H1 (cell line): ENCODE results near the gene NDUFA8. TPM values are rescaled to one million over a fixed set of nuclear protein-coding genes. Genes with fewer than 3 reads are reported as not detected.

Experiments
- CTCF ChIA-PET: fragments of 300-600 bp; sonication (Branson Sonifier 250); formaldehyde crosslinking; loops from one replicate; lab custom pipeline; 2021; ENCODE audit not compliant: partially characterized antibody; lab: Charles Lee
- POLR2A ChIA-PET: fragments of 300-600 bp; sonication (Branson Sonifier 250); formaldehyde crosslinking; loops from one replicate; lab custom pipeline; 2021; ENCODE audit warnings: inconsistent platforms; ENCODE audit not compliant: partially characterized antibody; lab: Charles Lee
- DNase-seq, 2 experiments: peaks; one replicate each; pipeline versions ENCODE4 v3.0.0 to v3.0.0-alpha.2; 2010 to 2022; ENCODE audit warnings: low spot score in 2 of 2, low read depth in 1 of 2, mixed read lengths in 1 of 2
- FAIRE-seq: peaks from 2 replicates; lab custom pipeline; 2011; peaks lifted over from hg19 to GRCh38; lab: Jason Lieb, UNC
- H2AFZ ChIP-seq: 2 replicates; pipeline ENCODE4 v1.8.1; 2012; ENCODE audit warnings: low read length, inconsistent platforms
- H2AK5ac ChIP-seq: 2 replicates; pipeline ENCODE4 v1.6.1; 2013; ENCODE audit warnings: low read depth, low read length
- H2BK120ac ChIP-seq: replicated peaks from 2 replicates; pipeline ENCODE3; 2013; ENCODE audit warnings: low read depth, low read length, inconsistent platforms
- H2BK12ac ChIP-seq: 2 replicates; pipeline ENCODE4 v1.6.1; 2013; ENCODE audit warnings: low read depth, low read length
- H2BK15ac ChIP-seq: 2 replicates; pipeline ENCODE4 v1.6.1; 2013; ENCODE audit warnings: low read length
- H2BK20ac ChIP-seq: 2 replicates; pipeline ENCODE4 v1.6.1; 2013; ENCODE audit warnings: low read length
- H2BK5ac ChIP-seq: 2 replicates; pipeline ENCODE4 v1.6.1; 2013; ENCODE audit warnings: low read depth, low read length
- H3K14ac ChIP-seq: 2 replicates; pipeline ENCODE4 v1.6.1; 2013; ENCODE audit warnings: inconsistent platforms; ENCODE audit not compliant: insufficient read length
- H3K18ac ChIP-seq: 2 replicates; pipeline ENCODE4 v1.6.1; 2013; ENCODE audit warnings: low read length; ENCODE audit errors: extremely low read depth
- H3K23ac ChIP-seq: 2 replicates; pipeline ENCODE4 v1.6.1; 2013; ENCODE audit warnings: inconsistent platforms; ENCODE audit not compliant: insufficient read length
- H3K23me2 ChIP-seq: 2 replicates; pipeline ENCODE4 v1.6.1; 2013; ENCODE audit warnings: low read depth, low read length
- H3K27ac ChIP-seq: 2 replicates; pipeline ENCODE4 v1.6.1; 2011; ENCODE audit warnings: low read depth, low read length, inconsistent platforms
- H3K27me3 ChIP-seq, 4 experiments: replicated peaks in 1 of 4; 1 replicate in 1 of 4; 2 replicates in 3 of 4; pipeline versions ENCODE4 v1.6.1 to v1.8.1; 2011 to 2013; ENCODE audit warnings: low read length in 3 of 4, mild to moderate bottlenecking in 3 of 4, inconsistent platforms in 2 of 4, mixed read lengths in 2 of 4, moderate library complexity in 1 of 4; ENCODE audit not compliant: control insufficient read depth in 3 of 4, insufficient read depth in 3 of 4; ENCODE audit errors: extremely low read depth in 1 of 4
- H3K36me3 ChIP-seq, 4 experiments: 2 replicates each; pipeline versions ENCODE4 v1.6.1 to v1.8.1; 2011 to 2013; ENCODE audit warnings: mild to moderate bottlenecking in 4 of 4, low read length in 3 of 4, moderate library complexity in 2 of 4, control low read depth in 1 of 4, inconsistent platforms in 1 of 4; ENCODE audit not compliant: insufficient read depth in 4 of 4, control insufficient read depth in 2 of 4
- H3K4ac ChIP-seq: replicated peaks from 2 replicates; pipeline ENCODE3; 2013; ENCODE audit warnings: low read length, low read depth, mixed read lengths, inconsistent platforms; ENCODE audit not compliant: insufficient read length
- H3K4me1 ChIP-seq, 4 experiments: replicated peaks in 1 of 4; 1 replicate in 1 of 4; 2 replicates in 3 of 4; pipeline versions ENCODE4 v1.6.1 to v1.8.1; 2011 to 2013; ENCODE audit warnings: low read length in 3 of 4, inconsistent platforms in 2 of 4, mixed read lengths in 1 of 4; ENCODE audit not compliant: insufficient read depth in 4 of 4, control insufficient read depth in 3 of 4
- H3K4me2 ChIP-seq, 2 experiments: 2 replicates each; pipeline versions ENCODE4 v1.6.1 to v1.8.1; 2011 to 2013; ENCODE audit warnings: low read depth in 2 of 2, low read length in 2 of 2, control low read depth in 1 of 2, inconsistent platforms in 1 of 2, mild to moderate bottlenecking in 1 of 2; ENCODE audit not compliant: insufficient read depth in 1 of 2
- H3K4me3 ChIP-seq, 4 experiments: fragments of 200-600, 300-600 bp in 1 of 4; sonication (generic), shearing (Covaris generic), sonication (Bioruptor Twin) in 1 of 4; 2 replicates each; pipeline versions ENCODE4 v1.5.1 to v1.8.1; 2011 to 2016; ENCODE audit warnings: low read length in 4 of 4, low read depth in 3 of 4, control low read depth in 2 of 4, inconsistent platforms in 2 of 4, mild to moderate bottlenecking in 2 of 4, mixed read lengths in 1 of 4, moderate library complexity in 1 of 4; ENCODE audit not compliant: insufficient read depth in 2 of 4; ENCODE audit errors: extremely low read depth in 1 of 4
- H3K56ac ChIP-seq: replicated peaks from 2 replicates; pipeline ENCODE3; 2013; ENCODE audit warnings: low read depth, mild to moderate bottlenecking, mixed read lengths, low read length, inconsistent platforms; ENCODE audit not compliant: insufficient read length
- H3K79me1 ChIP-seq: 2 replicates; pipeline ENCODE4 v1.6.1; 2013; ENCODE audit warnings: low read depth, low read length, control low read depth
- H3K79me2 ChIP-seq, 2 experiments: 2 replicates each; pipeline versions ENCODE4 v1.6.1 to v1.8.1; 2012 to 2013; ENCODE audit warnings: low read length in 2 of 2, mild to moderate bottlenecking in 2 of 2, inconsistent platforms in 1 of 2; ENCODE audit not compliant: insufficient read depth in 2 of 2, control insufficient read depth in 1 of 2
- H3K9ac ChIP-seq, 4 experiments: replicated peaks in 1 of 4; 1 replicate in 1 of 4; 2 replicates in 3 of 4; pipeline versions ENCODE4 v1.6.1 to v1.8.1; 2011 to 2013; ENCODE audit warnings: low read depth in 3 of 4, low read length in 3 of 4, control low read depth in 2 of 4, mild to moderate bottlenecking in 2 of 4, moderate library complexity in 2 of 4, inconsistent platforms in 1 of 4; ENCODE audit errors: extremely low read depth in 1 of 4
- H3K9me3 ChIP-seq, 2 experiments: 2 replicates each; pipeline versions ENCODE4 v1.6.1 to v1.8.1; 2012 to 2013; ENCODE audit warnings: mild to moderate bottlenecking in 2 of 2, moderate library complexity in 2 of 2, control low read depth in 1 of 2, inconsistent platforms in 1 of 2, low read depth in 1 of 2, low read length in 1 of 2, mixed read lengths in 1 of 2; ENCODE audit not compliant: insufficient read depth in 2 of 2
- H4K20me1 ChIP-seq, 2 experiments: replicated peaks in 1 of 2; 2 replicates each; pipeline versions ENCODE3 to v1.8.1; 2011 to 2013; ENCODE audit warnings: inconsistent platforms in 2 of 2, low read length in 2 of 2, mild to moderate bottlenecking in 1 of 2; ENCODE audit not compliant: insufficient read depth in 2 of 2, control insufficient read depth in 1 of 2
- H4K5ac ChIP-seq: 2 replicates; pipeline ENCODE4 v1.6.1; 2013; ENCODE audit warnings: low read length, low read depth, mixed read lengths, inconsistent platforms; ENCODE audit not compliant: insufficient read length
- H4K8ac ChIP-seq: 2 replicates; pipeline ENCODE4 v1.8.0; 2013; ENCODE audit warnings: mild to moderate bottlenecking, moderate library complexity, low read length, inconsistent platforms; ENCODE audit not compliant: insufficient read depth; ENCODE audit errors: extremely low read depth
- H4K91ac ChIP-seq: replicated peaks from 2 replicates; pipeline ENCODE3; 2013; ENCODE audit warnings: low read length, mixed read lengths, inconsistent platforms; ENCODE audit not compliant: insufficient read length
- ASH2L ChIP-seq: fragments of 200-600, 300-600 bp; sonication (generic); IDR thresholded peaks from one replicate; pipeline ENCODE4 v1.7.1; 2017; ENCODE audit warnings: low read length
- BRCA1 ChIP-seq: IDR thresholded peaks from 2 replicates; pipeline ENCODE4 v1.6.1; 2012; ENCODE audit warnings: low read depth, low read length, improper control_type of control experiment
- CEBPB ChIP-seq: IDR thresholded peaks from 2 replicates; pipeline ENCODE4 v1.6.1; 2012; ENCODE audit warnings: low read depth, low read length
- CHD1 ChIP-seq: IDR thresholded peaks from 2 replicates; pipeline ENCODE4 v1.6.1; 2012; ENCODE audit warnings: low read depth, low read length, improper control_type of control experiment
- CTBP2 ChIP-seq: IDR thresholded peaks from 2 replicates; pipeline ENCODE4 v1.7.0; 2011; ENCODE audit warnings: borderline replicate concordance, mild to moderate bottlenecking, moderate library complexity, mixed read lengths, low read length; ENCODE audit not compliant: insufficient read depth, insufficient read length
- HDAC6 ChIP-seq: IDR thresholded peaks from one replicate; pipeline ENCODE4 v1.7.1; 2012; ENCODE audit warnings: low read depth, mild to moderate bottlenecking, inconsistent platforms, low read length, moderate library complexity
- KDM1A ChIP-seq: fragments of 200-600, 300-600 bp; sonication (generic); IDR thresholded peaks from 2 replicates; pipeline ENCODE4 v1.7.1; 2016; ENCODE audit warnings: mild to moderate bottlenecking, low read length, borderline replicate concordance
- PHF8 ChIP-seq: fragments of 200-600 bp; sonication (generic); conservative IDR thresholded peaks from 2 replicates; pipeline ENCODE4 v1.7.1; 2012; ENCODE audit warnings: low read depth, mild to moderate bottlenecking, inconsistent platforms, low read length, moderate library complexity
- POU5F1 ChIP-seq: IDR thresholded peaks from 2 replicates; pipeline ENCODE4 v1.6.1; 2011; ENCODE audit warnings: low read depth, mild to moderate bottlenecking, low read length, moderate library complexity
- SP2 ChIP-seq: IDR thresholded peaks from 2 replicates; pipeline ENCODE4 v1.6.1; 2012; ENCODE audit warnings: mild to moderate bottlenecking, low read length, inconsistent platforms
- TBP ChIP-seq: IDR thresholded peaks from 2 replicates; pipeline ENCODE4 v1.6.1; 2011; ENCODE audit warnings: low read depth, low read length, improper control_type of control experiment
- WGBS, 2 experiments: shearing (Covaris generic) in 1 of 2; methylation state at CpG; one replicate each; pipeline versions ENCODE4 v1.1.6 to v1.1.7; 2013 to 2015; ENCODE audit warnings: low lambda C conversion rate in 2 of 2, mixed read lengths in 2 of 2, inconsistent platforms in 1 of 2, low coverage in 1 of 2, missing lambda C conversion rate in 1 of 2; ENCODE audit not compliant: insufficient replicate concordance in 2 of 2, insufficient coverage in 1 of 2, insufficient read length in 1 of 2; ENCODE audit errors: extremely low coverage in 1 of 2, missing lambda C conversion rate in 1 of 2; 5-methylcytosine and 5-hydroxymethylcytosine counted together
- polyA plus RNA-seq, 7 experiments: library from polyadenylated mRNA; depleted of rRNA in 3 of 7; stranded (reverse) in 5 of 7; unstranded in 2 of 7; fragments of >200 nt in 5 of 7; fragments of 200-250 nt in 2 of 7; gene quantifications; 1 replicate in 5 of 7; 2 replicates in 1 of 7; 4 replicates in 1 of 7; pipeline versions ENCODE4 v1.2.1 to v1.2.3, GENCODE V29; 2011 to 2013; ENCODE audit warnings: missing spikeins in 2 of 7, mixed read lengths in 2 of 7
- total RNA-seq: library from RNA; stranded (reverse); fragmentation: NEBNext Ultra II Directional; extraction: Animal tissue kit (Norgen Biotek cat#: 25700); gene quantifications from 2 replicates; pipeline ENCODE4 v1.2.1, GENCODE V29; 2021
- TF ChIP-seq, protein P1 (sequence below): IDR thresholded peaks from 2 replicates; pipeline ENCODE4 v1.6.1; 2012; ENCODE audit warnings: inconsistent platforms
- TF ChIP-seq, protein P2 (sequence below): IDR thresholded peaks from 2 replicates; pipeline ENCODE4 v1.6.1; 2012; ENCODE audit warnings: low read length, inconsistent platforms

NDUFA8 gene
- total and polyA plus RNA-seq, 2 of the 8 experiments (the other 6 are each of a cell fraction or from before 2014, with no cell fraction given) = 61.0 to 73.8 TPM

DNA sequence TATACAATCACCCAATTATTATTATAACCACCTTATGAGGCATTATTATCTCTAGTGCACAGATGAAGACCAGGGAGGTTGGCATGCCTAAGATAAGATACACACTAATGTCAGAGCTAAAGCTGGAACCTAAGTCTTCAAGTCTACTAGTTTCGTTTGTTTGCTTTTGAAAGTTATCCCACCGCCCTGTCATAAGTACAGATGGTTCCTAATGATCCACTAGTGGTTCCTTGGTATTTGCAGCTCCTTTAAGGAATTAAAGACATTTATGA is 14.1 kb downstream of the NDUFA8 start:
- Histone ChIP-seq H2BK120ac (no peak overlapping the region), H3K79me2 (no peaks in the 10 kb centered on the region), H3K4ac (no peak overlapping the region), H2AFZ (no peak overlapping the region), H2BK5ac (no peak overlapping the region), H3K36me3 (peaks cover 4 to 41% (median 14%) of the 10 kb centered on the region in 4 experiments; a peak in 7 of 8 replicates), H3K27me3 (no peaks in the 10 kb centered on the region), H3K27ac (no peak overlapping the region), H2AK5ac (no peak overlapping the region), H4K8ac (no peak overlapping the region), H3K14ac (no peak overlapping the region), H2BK12ac (no peak overlapping the region), H4K20me1 (peaks cover 0 to 2% of the 10 kb centered on the region in 2 experiments), H3K9me3 (no peaks in the 10 kb centered on the region), H3K18ac (no peak overlapping the region), H3K23ac (no peak overlapping the region), H3K4me1 (no peaks in the 10 kb centered on the region), H3K23me2 (no peaks in the 10 kb centered on the region), H3K9ac (no peak overlapping the region), H3K79me1 (no peaks in the 10 kb centered on the region; the same call in 1 of the 2 replicates), H3K4me3 (no peak overlapping the region), H4K91ac (no peak overlapping the region), H4K5ac (no peak overlapping the region), H3K4me2 (no peak overlapping the region), H2BK15ac (no peak overlapping the region), H3K56ac (no peak overlapping the region), H2BK20ac (no peak overlapping the region)
- DNase-seq (no peak), FAIRE-seq (no peak)
- 100% methylated on average over 2 of the region's 2 CpGs; no CpG with 5 or more reads in 1 of the 2 experiments for WGBS, 2 experiments
- POLR2A ChIA-PET = interaction anchor here (2.5 kb wide), 1 partner anchor 14 kb away, joined by 9 read pairs; the partner anchor contains the start of genes MORN5 and NDUFA8
- CTCF ChIA-PET = interaction anchor here (0.6 to 7.6 kb wide), 23 partner anchors 9 to 205 kb away, joined by 3 to 78 read pairs (median 5); partner anchors contain the start of genes MORN5 and NDUFA8
- no peak for TF ChIP-seq KDM1A
- TF ChIP-seq CEBPB = no peak
- TF ChIP-seq PHF8 = no peak
- TF ChIP-seq SP2 = no peak
- TF ChIP-seq, protein P1, sequence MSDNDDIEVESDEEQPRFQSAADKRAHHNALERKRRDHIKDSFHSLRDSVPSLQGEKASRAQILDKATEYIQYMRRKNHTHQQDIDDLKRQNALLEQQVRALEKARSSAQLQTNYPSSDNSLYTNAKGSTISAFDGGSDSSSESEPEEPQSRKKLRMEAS = no peak
- TF ChIP-seq, protein P2, sequence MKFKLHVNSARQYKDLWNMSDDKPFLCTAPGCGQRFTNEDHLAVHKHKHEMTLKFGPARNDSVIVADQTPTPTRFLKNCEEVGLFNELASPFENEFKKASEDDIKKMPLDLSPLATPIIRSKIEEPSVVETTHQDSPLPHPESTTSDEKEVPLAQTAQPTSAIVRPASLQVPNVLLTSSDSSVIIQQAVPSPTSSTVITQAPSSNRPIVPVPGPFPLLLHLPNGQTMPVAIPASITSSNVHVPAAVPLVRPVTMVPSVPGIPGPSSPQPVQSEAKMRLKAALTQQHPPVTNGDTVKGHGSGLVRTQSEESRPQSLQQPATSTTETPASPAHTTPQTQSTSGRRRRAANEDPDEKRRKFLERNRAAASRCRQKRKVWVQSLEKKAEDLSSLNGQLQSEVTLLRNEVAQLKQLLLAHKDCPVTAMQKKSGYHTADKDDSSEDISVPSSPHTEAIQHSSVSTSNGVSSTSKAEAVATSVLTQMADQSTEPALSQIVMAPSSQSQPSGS = no peak
- no peak for TF ChIP-seq ASH2L
- TF ChIP-seq CHD1 = no peak
- no peak for TF ChIP-seq POU5F1
- TF ChIP-seq TBP = no peak
- TF ChIP-seq BRCA1 = no peak
- TF ChIP-seq HDAC6 = no peak
- TF ChIP-seq CTBP2 = no peak
